ENCODE measurements around the gene DIP2C.

DIP2C gene

GRCh38 chr10:336247-336646 is 353.2 kb downstream of the DIP2C start:
- no peaks in the 10 kb centered on the region for H3K9me2 ChIP-seq (replicated peaks; ENCODE audit: low read depth, low read length)
- H3F3A ChIP-seq (ENCODE audit: low read depth) = no peaks in the 10 kb centered on the region
- TF ChIP-seq EZH2phosphoT487 (IDR thresholded peaks at IDR 0.05; ENCODE audit: borderline replicate concordance) = no peak
- no peak for TF ChIP-seq CTCF (conservative IDR thresholded peaks at IDR 0.05; ENCODE audit: low read length)
- no peaks in the 10 kb centered on the region for H3K9me3 ChIP-seq (ENCODE audit: insufficient read depth, low read depth, low read length)
- peaks cover 6% of the 10 kb centered on the region for H3K4me1 ChIP-seq (ENCODE audit: insufficient read depth, low read length, poor library complexity, severe bottlenecking)
- H3K9ac ChIP-seq (ENCODE audit: low read depth, low read length, poor library complexity, severe bottlenecking) = no peak overlapping the region
- H3K27me3 ChIP-seq (ENCODE audit: insufficient read depth, low read length, poor library complexity, severe bottlenecking) = no peaks in the 10 kb centered on the region
- H3K4me3 ChIP-seq (ENCODE audit: low read length, poor library complexity, severe bottlenecking) = no peak overlapping the region
- H2AFZ ChIP-seq (ENCODE audit: low read length) = no peak overlapping the region
- no peak overlapping the region for H3K4me2 ChIP-seq (ENCODE audit: low read depth, low read length, poor library complexity, severe bottlenecking)
- H4K20me1 ChIP-seq (ENCODE audit: insufficient read depth, low read length, poor library complexity, severe bottlenecking) = no peaks in the 10 kb centered on the region
- no peaks in the 10 kb centered on the region for H3K79me2 ChIP-seq (ENCODE audit: insufficient read depth, low read length)
- no peaks in the 10 kb centered on the region for H3K36me3 ChIP-seq (ENCODE audit: insufficient read depth, low read length)

GRCh38 chr10:335151-335800 is 354.2 kb downstream of the DIP2C start:
- no peak overlapping the region for H3K4me2 ChIP-seq (ENCODE audit: low read depth, low read length, poor library complexity, severe bottlenecking)
- no peaks in the 10 kb centered on the region for H4K20me1 ChIP-seq (ENCODE audit: insufficient read depth, low read length, poor library complexity, severe bottlenecking)
- H3K4me1 ChIP-seq (ENCODE audit: insufficient read depth, low read length, poor library complexity, severe bottlenecking) = peaks cover 6% of the 10 kb centered on the region

GRCh38 chr10:331186-331585 is 358.3 kb downstream of the DIP2C start:
- TF ChIP-seq EZH2phosphoT487 (IDR thresholded peaks at IDR 0.05; ENCODE audit: borderline replicate concordance) (no peak), CTCF (conservative IDR thresholded peaks at IDR 0.05; ENCODE audit: low read length) (no peak)
- H3K27me3 ChIP-seq (ENCODE audit: insufficient read depth, low read length, poor library complexity, severe bottlenecking) = no peaks in the 10 kb centered on the region
- no peaks in the 10 kb centered on the region for H3K79me2 ChIP-seq (ENCODE audit: insufficient read depth, low read length)
- no peak overlapping the region for H3K9ac ChIP-seq (ENCODE audit: low read depth, low read length, poor library complexity, severe bottlenecking)
- no peaks in the 10 kb centered on the region for H3K9me2 ChIP-seq (replicated peaks; ENCODE audit: low read depth, low read length)
- H2AFZ ChIP-seq (ENCODE audit: low read length) = no peak overlapping the region
- H3F3A ChIP-seq (ENCODE audit: low read depth) = no peaks in the 10 kb centered on the region
- no peak overlapping the region for H3K4me3 ChIP-seq (ENCODE audit: low read length, poor library complexity, severe bottlenecking)
- no peaks in the 10 kb centered on the region for H4K20me1 ChIP-seq (ENCODE audit: insufficient read depth, low read length, poor library complexity, severe bottlenecking)
- H3K36me3 ChIP-seq (ENCODE audit: insufficient read depth, low read length) = no peaks in the 10 kb centered on the region
- H3K4me2 ChIP-seq (ENCODE audit: low read depth, low read length, poor library complexity, severe bottlenecking) = no peak overlapping the region
- no peaks in the 10 kb centered on the region for H3K9me3 ChIP-seq (ENCODE audit: insufficient read depth, low read depth, low read length)
- peaks cover 36% of the 10 kb centered on the region for H3K4me1 ChIP-seq (ENCODE audit: insufficient read depth, low read length, poor library complexity, severe bottlenecking)

More at GRCh38 chr10:335151-335800, 354.2 kb downstream of the DIP2C start:
- H3K9ac ChIP-seq (ENCODE audit: low read depth, low read length, poor library complexity, severe bottlenecking) = no peak overlapping the region
- TF ChIP-seq EZH2phosphoT487 (IDR thresholded peaks at IDR 0.05; ENCODE audit: borderline replicate concordance) (no peak), CTCF (conservative IDR thresholded peaks at IDR 0.05; ENCODE audit: low read length) (no peak)
- no peaks in the 10 kb centered on the region for H3F3A ChIP-seq (ENCODE audit: low read depth)
- no peaks in the 10 kb centered on the region for H3K9me2 ChIP-seq (replicated peaks; ENCODE audit: low read depth, low read length)
- H3K79me2 ChIP-seq (ENCODE audit: insufficient read depth, low read length) = no peaks in the 10 kb centered on the region
- H3K36me3 ChIP-seq (ENCODE audit: insufficient read depth, low read length) = no peaks in the 10 kb centered on the region
- no peak overlapping the region for H2AFZ ChIP-seq (ENCODE audit: low read length)
- no peak overlapping the region for H3K4me3 ChIP-seq (ENCODE audit: low read length, poor library complexity, severe bottlenecking)
- no peaks in the 10 kb centered on the region for H3K9me3 ChIP-seq (ENCODE audit: insufficient read depth, low read depth, low read length)
- H3K27me3 ChIP-seq (ENCODE audit: insufficient read depth, low read length, poor library complexity, severe bottlenecking) = no peaks in the 10 kb centered on the region

All from Loucy (cell line).